ENCODE data around the gene RTL10.
"Not testable (repeated sequence)": the region's sequence is repeated elsewhere in the genome, so short reads cannot be mapped to it uniquely, and the experiment has no call there.

Gene RTL10

GRCh38 chr22:19845054-19845722 is 9.5 kb downstream of the RTL10 start:
- Mint-ChIP-seq H3K27ac (no peak overlapping the region), H3K4me3 (no peak overlapping the region), H3K27me3 (no peaks in the 10 kb centered on the region), H3K9me3 (no peaks in the 10 kb centered on the region), H3K4me1 (peaks cover 49% of the 10 kb centered on the region), H3K36me3 (no peaks in the 10 kb centered on the region)

GRCh38 chr22:19844377-19845053 is 10.2 kb downstream of the RTL10 start:
- H3K4me3 Mint-ChIP-seq, result peak overlapping the region; percentile 52
- no peaks in the 10 kb centered on the region for H3K9me3 Mint-ChIP-seq
- peaks cover 45% of the 10 kb centered on the region for H3K4me1 Mint-ChIP-seq
- no peaks in the 10 kb centered on the region for H3K27me3 Mint-ChIP-seq
- H3K36me3 Mint-ChIP-seq, result no peaks in the 10 kb centered on the region
- H3K27ac Mint-ChIP-seq, result peak overlapping the region; percentile 23

GRCh38 chr22:19843857-19844376 is 10.8 kb downstream of the RTL10 start:
- Mint-ChIP-seq H3K9me3 (no peaks in the 10 kb centered on the region), H3K4me1 (peaks cover 46% of the 10 kb centered on the region), H3K27me3 (no peaks in the 10 kb centered on the region), H3K4me3 (no peak overlapping the region), H3K36me3 (no peaks in the 10 kb centered on the region), H3K27ac (no peak overlapping the region)

- no peaks in the 10 kb centered on the region for H3K27me3 Mint-ChIP-seq
- no peaks in the 10 kb centered on the region for H3K36me3 Mint-ChIP-seq
- H3K27ac Mint-ChIP-seq, result no peak overlapping the region
- peaks cover 46% of the 10 kb centered on the region for H3K4me1 Mint-ChIP-seq
- no peaks in the 10 kb centered on the region for H3K9me3 Mint-ChIP-seq
- H3K4me3 Mint-ChIP-seq, result no peak overlapping the region
These were observed 11.4 kb downstream of the RTL10 start for GRCh38 chr22:19843107-19843856.

GRCh38 chr22:19842393-19843106 is 12.1 kb downstream of the RTL10 start:
- H3K36me3 Mint-ChIP-seq, result no peaks in the 10 kb centered on the region
- H3K9me3 Mint-ChIP-seq, result no peaks in the 10 kb centered on the region
- no peaks in the 10 kb centered on the region for H3K27me3 Mint-ChIP-seq
- no peak overlapping the region for H3K27ac Mint-ChIP-seq
- H3K4me1 Mint-ChIP-seq, result peaks cover 46% of the 10 kb centered on the region
- H3K4me3 Mint-ChIP-seq, result no peak overlapping the region

GRCh38 chr22:19841641-19842392 is 12.9 kb downstream of the RTL10 start:
- Mint-ChIP-seq H3K4me1 (peaks cover 47% of the 10 kb centered on the region), H3K27ac (no peak overlapping the region), H3K9me3 (no peaks in the 10 kb centered on the region), H3K4me3 (no peak overlapping the region), H3K27me3 (no peaks in the 10 kb centered on the region), H3K36me3 (no peaks in the 10 kb centered on the region)

GRCh38 chr22:19840955-19841640 is 13.6 kb downstream of the RTL10 start:
- H3K4me3 Mint-ChIP-seq, result no peak overlapping the region
- no peaks in the 10 kb centered on the region for H3K27me3 Mint-ChIP-seq
- no peak overlapping the region for H3K27ac Mint-ChIP-seq
- peaks cover under 1% of the 10 kb centered on the region for H3K36me3 Mint-ChIP-seq
- no peaks in the 10 kb centered on the region for H3K9me3 Mint-ChIP-seq
- peaks cover 52% of the 10 kb centered on the region for H3K4me1 Mint-ChIP-seq

- no peak overlapping the region for H3K27ac Mint-ChIP-seq
These were observed 14.6 kb downstream of the RTL10 start for GRCh38 chr22:19840059-19840458.

GRCh38 chr22:19837915-19838314 is 16.8 kb downstream of the RTL10 start:
- no peak overlapping the region for H3K27ac Mint-ChIP-seq
- no peaks in the 10 kb centered on the region for H3K9me3 Mint-ChIP-seq
- no peaks in the 10 kb centered on the region for H3K27me3 Mint-ChIP-seq
- peaks cover 51% of the 10 kb centered on the region for H3K4me1 Mint-ChIP-seq
- H3K4me3 Mint-ChIP-seq, result no peak overlapping the region
- H3K36me3 Mint-ChIP-seq, result peaks cover 1% of the 10 kb centered on the region

More at GRCh38 chr22:19840059-19840458, 14.6 kb downstream of the RTL10 start:
- no peaks in the 10 kb centered on the region for H3K9me3 Mint-ChIP-seq
- peaks cover 1% of the 10 kb centered on the region for H3K36me3 Mint-ChIP-seq
- H3K4me1 Mint-ChIP-seq, result peaks cover 50% of the 10 kb centered on the region
- no peak overlapping the region for H3K4me3 Mint-ChIP-seq
- no peaks in the 10 kb centered on the region for H3K27me3 Mint-ChIP-seq

- Mint-ChIP-seq H3K9me3 (no peaks in the 10 kb centered on the region), H3K4me1 (peaks cover 47% of the 10 kb centered on the region), H3K27ac (no peak overlapping the region), H3K4me3 (no peak overlapping the region), H3K27me3 (no peaks in the 10 kb centered on the region), H3K36me3 (peaks cover 1% of the 10 kb centered on the region)
These were observed 18.2 kb downstream of the RTL10 start for GRCh38 chr22:19836512-19836911.

GRCh38 chr22:19834599-19834998 is 20.1 kb downstream of the RTL10 start:
- Mint-ChIP-seq H3K27me3 (no peaks in the 10 kb centered on the region), H3K27ac (no peak overlapping the region)

GRCh38 chr22:19833327-19833726 is 21.3 kb downstream of the RTL10 start:
- not testable (repeated sequence) for H3K27me3 Mint-ChIP-seq, H3K36me3 Mint-ChIP-seq, H3K27ac Mint-ChIP-seq, H3K9me3 Mint-ChIP-seq, H3K4me3 Mint-ChIP-seq
- H3K4me1 Mint-ChIP-seq, result peaks cover 38% of the 10 kb centered on the region

More at GRCh38 chr22:19834599-19834998, 20.1 kb downstream of the RTL10 start:
- no peak overlapping the region for H3K4me3 Mint-ChIP-seq
- H3K4me1 Mint-ChIP-seq, result peaks cover 42% of the 10 kb centered on the region
- H3K36me3 Mint-ChIP-seq, result peaks cover 1% of the 10 kb centered on the region
- H3K9me3 Mint-ChIP-seq, result no peaks in the 10 kb centered on the region

- H3K36me3 Mint-ChIP-seq, result peaks cover 1% of the 10 kb centered on the region
- no peak overlapping the region for H3K4me3 Mint-ChIP-seq
- H3K9me3 Mint-ChIP-seq, result no peaks in the 10 kb centered on the region
- no peaks in the 10 kb centered on the region for H3K27me3 Mint-ChIP-seq
- H3K27ac Mint-ChIP-seq, result no peak overlapping the region
- H3K4me1 Mint-ChIP-seq, result peaks cover 38% of the 10 kb centered on the region
These were observed 22.1 kb downstream of the RTL10 start for GRCh38 chr22:19832476-19833108.

GRCh38 chr22:19831979-19832378 is 22.7 kb downstream of the RTL10 start:
- H3K27ac Mint-ChIP-seq, H3K27me3 Mint-ChIP-seq, H3K4me3 Mint-ChIP-seq, H3K36me3 Mint-ChIP-seq, H3K9me3 Mint-ChIP-seq: not testable (repeated sequence)
- H3K4me1 Mint-ChIP-seq, result peaks cover 37% of the 10 kb centered on the region
